ENCODE measurements around the gene EML2.

EML2 gene

GRCh38 chr19:45613926-45614725 is 25.1 kb downstream of the EML2 start:
- DNase-seq = no peak

- DNase-seq = no peak
These were observed 30.2 kb downstream of the EML2 start for GRCh38 chr19:45608948-45609347.

GRCh38 chr19:45607071-45608029 is 31.8 kb downstream of the EML2 start:
- DNase-seq = no peak

GRCh38 chr19:45601524-45602374 is 37.4 kb downstream of the EML2 start, which contains the start of gene GPR4:
GPR4 (minus strand) TSS chr19:45602212; CDS start chr19:45591866, 10,346 bp downstream.
- DNase-seq = no peak

GRCh38 chr19:45601115-45601514 is 38.1 kb downstream of the EML2 start:
- no peak for DNase-seq

- no peak for DNase-seq
These were observed 38.8 kb downstream of the EML2 start for GRCh38 chr19:45600340-45600885.

- no peak for DNase-seq
These were observed 39.9 kb downstream of the EML2 start for GRCh38 chr19:45599286-45599685.

- no peak for DNase-seq
These were observed 40.8 kb downstream of the EML2 start for GRCh38 chr19:45598267-45599001.

GRCh38 chr19:45597425-45598111 is 41.6 kb downstream of the EML2 start:
- DNase-seq = no peak

GRCh38 chr19:45595814-45596213 is 43.4 kb downstream of the EML2 start:
- no peak for DNase-seq

- no peak for DNase-seq
These were observed 45.7 kb downstream of the EML2 start for GRCh38 chr19:45593520-45593919.

GRCh38 chr19:45592366-45592765 is 46.8 kb downstream of the EML2 start:
- DNase-seq = no peak

GRCh38 chr19:45591638-45592005 is 47.6 kb downstream of the EML2 start:
- no peak for DNase-seq

- no peak for DNase-seq
These were observed 48.1 kb downstream of the EML2 start for GRCh38 chr19:45591004-45591637.

- DNase-seq = no peak
These were observed 48.7 kb downstream of the EML2 start for GRCh38 chr19:45590300-45591003.

GRCh38 chr19:45589768-45590167 is 49.4 kb downstream of the EML2 start:
- DNase-seq = no peak

GRCh38 chr19:45587873-45588272 is 51.3 kb downstream of the EML2 start:
- no peak for DNase-seq

GRCh38 chr19:45585158-45585577 is 54.0 kb downstream of the EML2 start:
- DNase-seq = no peak

GRCh38 chr19:45584332-45585157 is 54.7 kb downstream of the EML2 start, which contains the start of gene OPA3:
OPA3 (minus strand) TSS chr19:45584802; CDS start chr19:45584764, 38 bp downstream.
- DNase-seq = peak; percentile 96

All from GOT3 (cell line).